HG03066 (cell line): ENCODE measurements around the gene MBD3L3.
"Not testable (repeated sequence)": the region's sequence is repeated elsewhere in the genome, so short reads cannot be mapped to it uniquely, and the experiment has no call there.

Experiments
- ATAC-seq: cut with Tn5 transposase; IDR thresholded peaks from one replicate; pipeline ENCODE4 v1.9.1; 2021; ENCODE audit warnings: low read depth; ENCODE audit not compliant: unreplicated experiment

MBD3L3 gene

DNA sequence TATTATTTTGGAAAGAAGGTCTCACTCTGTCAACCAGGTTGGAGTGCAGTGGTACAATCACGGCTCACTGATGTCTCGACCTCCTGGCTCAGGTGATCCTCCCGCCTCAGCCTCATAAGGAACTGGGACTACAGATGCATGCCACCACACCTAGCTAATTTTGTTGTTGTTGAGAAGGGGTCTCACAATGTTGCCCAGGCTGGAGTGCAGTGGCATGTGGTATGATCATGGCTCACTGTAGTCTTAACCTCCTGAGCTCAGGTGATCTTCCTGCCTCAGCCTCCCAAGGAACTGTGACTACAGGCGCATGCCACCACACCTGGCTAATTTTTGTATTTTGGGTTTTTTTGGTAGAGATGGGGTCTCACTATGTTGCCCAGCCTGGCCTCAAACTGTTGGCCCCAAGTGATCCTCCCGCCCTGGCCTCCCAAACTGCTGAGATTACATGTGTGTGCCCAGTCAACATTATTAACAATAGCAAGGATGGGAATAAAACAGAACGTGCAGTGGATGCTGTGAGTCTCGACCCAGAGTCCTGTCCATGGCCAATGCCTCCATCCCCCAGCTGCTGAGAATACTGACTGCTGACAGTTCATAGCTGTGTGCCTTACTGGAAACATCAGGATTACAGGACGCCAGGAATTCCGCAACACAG lies 5.4 kb upstream of the MBD3L3 start:
- ATAC-seq: no peak

DNA sequence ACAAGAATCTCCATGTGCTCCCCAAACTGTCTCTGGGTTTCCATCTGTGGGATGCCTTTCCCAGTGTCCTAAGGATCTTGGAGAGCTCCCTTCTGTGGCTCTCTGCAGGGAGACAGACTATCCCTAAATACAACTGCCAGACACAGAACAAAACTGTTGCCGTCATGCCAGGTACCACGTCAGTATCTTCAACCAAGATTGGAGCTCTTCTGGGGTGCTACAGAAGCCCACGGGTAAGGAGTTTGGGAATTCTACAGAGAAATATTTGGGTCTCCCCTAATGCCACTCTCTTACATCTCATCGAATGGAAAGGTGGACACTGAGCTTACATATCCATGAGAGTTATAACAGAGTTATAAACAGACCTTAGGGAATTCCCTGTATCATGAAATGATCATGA lies 4.9 kb upstream of the MBD3L3 start:
- ATAC-seq: no peak

DNA sequence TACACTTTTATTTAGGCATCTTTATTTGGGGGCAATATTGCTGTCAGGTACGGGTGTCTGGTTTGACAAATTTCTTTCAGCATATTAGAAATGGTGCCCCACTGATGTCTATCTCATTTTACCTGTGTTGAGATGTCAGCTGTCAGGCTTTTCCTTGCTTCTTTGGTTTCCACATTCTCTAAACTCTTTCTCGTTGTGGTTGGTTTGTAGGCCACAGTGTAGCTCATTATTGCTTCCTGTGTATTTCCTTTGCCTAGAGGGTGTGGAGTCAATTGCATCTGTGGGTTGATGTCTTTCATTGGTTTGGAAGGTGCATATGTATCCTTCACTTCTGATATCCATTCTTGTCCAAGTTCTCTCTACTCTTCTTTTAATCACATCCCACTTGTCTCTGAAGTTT lies 1.5 kb upstream of the MBD3L3 start:
- ATAC-seq: not testable (repeated sequence)

DNA sequence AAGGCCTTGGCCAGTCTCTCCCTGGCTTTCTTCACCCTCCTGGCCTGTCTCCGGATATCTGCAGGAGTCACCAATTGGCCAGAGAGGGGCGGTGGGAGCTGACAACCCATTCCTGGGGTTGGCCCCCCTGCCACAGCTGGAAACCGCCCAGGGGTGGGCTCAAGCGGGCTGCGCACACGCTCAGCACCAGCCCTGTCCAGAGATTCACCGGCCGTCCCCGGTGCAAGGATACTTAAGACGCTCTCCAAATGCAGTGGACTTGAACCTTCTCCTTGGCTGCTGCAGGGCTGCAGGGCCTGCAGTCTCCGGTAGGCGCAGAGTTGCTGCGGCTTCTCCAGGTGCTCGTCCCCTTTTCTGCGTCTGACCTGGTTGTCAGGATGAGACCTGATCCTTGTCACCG lies 2.1 kb downstream of the MBD3L3 start:
- ATAC-seq: not testable (repeated sequence)

DNA sequence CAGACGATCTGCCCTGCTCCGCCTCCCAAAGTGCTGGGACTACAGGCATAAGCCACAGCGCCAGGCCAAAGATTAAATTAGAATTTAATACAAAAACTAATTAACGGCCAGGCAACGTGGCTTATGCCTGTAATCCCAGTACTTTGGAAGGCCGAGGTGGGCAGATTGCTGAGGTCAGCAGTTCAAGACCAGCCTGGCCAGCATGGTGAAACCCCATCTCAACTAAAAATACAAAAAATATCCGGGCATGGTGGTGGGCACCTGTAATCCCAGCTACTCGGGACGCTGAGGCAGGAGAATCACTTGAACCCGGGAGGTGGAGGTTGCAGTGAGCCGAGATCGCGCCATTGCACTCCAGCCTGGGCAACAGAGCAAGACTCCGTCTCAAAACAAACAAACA lies 2.8 kb downstream of the MBD3L3 start:
- not testable (repeated sequence) for ATAC-seq

DNA sequence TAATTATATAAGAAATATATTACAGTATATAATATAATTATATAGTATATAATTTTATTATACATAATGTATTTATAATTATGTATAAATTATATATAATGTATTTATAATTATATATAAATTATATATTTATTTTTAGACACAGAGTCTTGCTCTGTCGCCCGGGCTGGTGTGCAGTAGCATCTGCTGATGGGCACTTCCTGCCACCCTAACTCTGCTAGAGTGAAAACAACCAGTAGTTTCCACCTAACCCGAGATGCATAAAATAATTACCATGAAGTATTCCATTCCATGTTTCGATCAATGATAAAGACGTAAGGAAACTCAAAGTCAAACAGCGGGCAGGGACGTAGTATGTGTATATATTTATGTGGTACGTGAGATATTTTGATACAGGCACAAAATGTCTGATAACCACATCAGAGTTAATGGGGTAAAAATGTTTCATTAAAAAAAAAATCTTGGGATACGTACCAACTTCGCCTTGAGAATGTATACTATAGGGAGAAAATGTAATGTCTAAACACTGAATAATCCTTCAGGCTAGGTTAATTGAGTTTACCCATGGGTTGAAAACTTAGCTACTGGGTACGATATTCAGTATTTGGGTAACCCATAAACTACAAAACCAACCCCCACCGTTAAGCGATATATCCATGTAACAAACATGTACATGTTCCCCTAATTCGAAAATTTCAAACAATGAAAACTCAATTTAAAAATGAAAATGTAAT lies 3.7 kb downstream of the MBD3L3 start:
- not testable (repeated sequence) for ATAC-seq

DNA sequence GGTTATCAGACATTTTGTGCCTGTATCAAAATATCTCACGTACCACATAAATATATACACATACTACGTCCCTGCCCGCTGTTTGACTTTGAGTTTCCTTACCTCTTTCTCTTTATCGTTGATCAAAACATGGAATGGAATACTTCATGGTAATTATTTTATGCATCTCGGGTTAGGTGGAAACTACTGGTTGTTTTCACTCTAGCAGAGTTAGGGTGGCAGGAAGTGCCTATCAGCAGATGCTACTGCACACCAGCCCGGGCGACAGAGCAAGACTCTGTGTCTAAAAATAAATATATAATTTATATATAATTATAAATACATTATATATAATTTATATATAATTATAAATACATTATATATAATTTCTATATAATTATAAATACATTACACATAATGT lies 5.6 kb downstream of the MBD3L3 start:
- ATAC-seq: not testable (repeated sequence)

DNA sequence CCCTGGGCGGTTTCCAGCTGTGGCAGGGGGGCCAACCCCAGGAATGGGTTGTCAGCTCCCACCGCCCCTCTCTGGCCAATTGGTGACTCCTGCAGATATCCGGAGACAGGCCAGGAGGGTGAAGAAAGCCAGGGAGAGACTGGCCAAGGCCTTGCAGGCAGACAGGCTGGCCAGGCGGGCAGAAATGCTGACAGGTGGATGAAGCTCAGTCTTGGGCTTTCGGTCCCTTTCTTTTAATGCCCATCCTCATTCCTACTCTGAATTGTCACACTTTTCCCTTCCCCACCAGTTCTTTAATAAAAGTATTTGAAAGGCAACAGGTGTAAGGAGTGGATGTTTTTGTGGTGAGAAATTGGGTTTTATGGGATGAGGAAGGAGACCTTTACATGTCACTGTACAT lies 7.1 kb downstream of the MBD3L3 start:
- ATAC-seq: not testable (repeated sequence)

DNA sequence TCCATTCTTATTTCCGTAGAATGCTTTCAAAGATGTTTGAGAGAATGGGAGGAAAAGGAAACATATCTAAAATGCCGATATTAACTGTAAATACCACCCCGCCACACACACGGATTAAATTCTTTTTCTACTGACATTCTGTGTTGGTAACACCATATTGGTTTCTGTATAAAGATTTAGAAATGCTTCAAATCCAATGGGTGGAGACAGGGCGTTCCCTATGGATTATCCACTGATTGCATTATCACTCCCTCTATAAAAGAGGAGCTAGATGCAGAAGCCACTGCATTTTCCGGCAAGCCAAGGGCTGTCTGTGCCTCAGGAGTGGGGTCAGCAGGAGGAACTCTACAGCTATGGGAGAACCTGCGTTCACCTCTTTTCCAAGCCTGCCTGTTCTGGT lies 9.5 kb downstream of the MBD3L3 start, which contains the start of gene MBD3L2:
MBD3L2 (plus strand) TSS at position 301 of the 400 bp plus-strand sequence; CDS start at position 354, 53 bp downstream.
- ATAC-seq: not testable (repeated sequence)

DNA sequence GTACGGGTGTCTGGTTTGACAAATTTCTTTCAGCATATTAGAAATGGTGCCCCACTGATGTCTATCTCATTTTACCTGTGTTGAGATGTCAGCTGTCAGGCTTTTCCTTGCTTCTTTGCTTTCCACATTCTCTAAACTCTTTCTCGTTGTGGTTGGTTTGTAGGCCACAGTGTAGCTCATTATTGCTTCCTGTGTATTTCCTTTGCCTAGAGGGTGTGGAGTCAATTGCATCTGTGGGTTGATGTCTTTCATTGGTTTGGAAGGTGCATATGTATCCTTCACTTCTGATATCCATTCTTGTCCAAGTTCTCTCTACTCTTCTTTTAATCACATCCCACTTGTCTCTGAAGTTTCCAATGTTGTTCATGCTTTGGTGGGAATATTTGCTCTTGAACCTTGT lies 16.9 kb downstream of the MBD3L3 start:
- not testable (repeated sequence) for ATAC-seq

DNA sequence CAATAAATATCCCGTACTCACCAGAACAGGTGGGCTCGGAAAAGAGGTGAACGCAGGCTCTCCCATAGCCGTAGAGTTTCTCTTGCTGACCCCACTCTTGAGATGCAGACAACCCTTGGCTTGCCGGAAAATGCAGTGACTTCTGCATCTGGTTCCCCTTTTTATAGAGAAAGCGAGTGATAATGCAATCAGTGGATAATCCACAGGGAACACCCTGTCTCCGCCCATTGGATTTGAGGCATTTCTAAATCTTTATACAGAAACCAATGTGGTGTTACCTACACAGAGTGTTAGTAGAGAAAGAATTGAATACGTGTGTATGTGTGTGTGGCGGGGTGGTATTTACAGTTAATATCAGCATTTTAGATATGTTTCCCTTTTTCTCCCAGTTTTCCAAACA lies 18.4 kb downstream of the MBD3L3 start, which contains the start of gene MBD3L4:
MBD3L4 (minus strand) TSS at position 101 of the 400 bp plus-strand sequence; CDS start at position 66, 35 bp downstream.
- not testable (repeated sequence) for ATAC-seq

DNA sequence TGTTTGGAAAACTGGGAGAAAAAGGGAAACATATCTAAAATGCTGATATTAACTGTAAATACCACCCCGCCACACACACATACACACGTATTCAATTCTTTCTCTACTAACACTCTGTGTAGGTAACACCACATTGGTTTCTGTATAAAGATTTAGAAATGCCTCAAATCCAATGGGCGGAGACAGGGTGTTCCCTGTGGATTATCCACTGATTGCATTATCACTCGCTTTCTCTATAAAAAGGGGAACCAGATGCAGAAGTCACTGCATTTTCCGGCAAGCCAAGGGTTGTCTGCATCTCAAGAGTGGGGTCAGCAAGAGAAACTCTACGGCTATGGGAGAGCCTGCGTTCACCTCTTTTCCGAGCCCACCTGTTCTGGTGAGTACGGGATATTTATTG lies 28.2 kb downstream of the MBD3L3 start, which contains the start of gene MBD3L5:
MBD3L5 (plus strand) TSS at position 301 of the 400 bp plus-strand sequence; CDS start at position 335, 34 bp downstream.
- not testable (repeated sequence) for ATAC-seq

DNA sequence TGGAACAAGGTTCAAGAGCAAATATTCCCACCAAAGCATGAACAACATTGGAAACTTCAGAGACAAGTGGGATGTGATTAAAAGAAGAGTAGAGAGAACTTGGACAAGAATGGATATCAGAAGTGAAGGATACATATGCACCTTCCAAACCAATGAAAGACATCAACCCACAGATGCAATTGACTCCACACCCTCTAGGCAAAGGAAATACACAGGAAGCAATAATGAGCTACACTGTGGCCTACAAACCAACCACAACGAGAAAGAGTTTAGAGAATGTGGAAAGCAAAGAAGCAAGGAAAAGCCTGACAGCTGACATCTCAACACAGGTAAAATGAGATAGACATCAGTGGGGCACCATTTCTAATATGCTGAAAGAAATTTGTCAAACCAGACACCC lies 29.7 kb downstream of the MBD3L3 start:
- not testable (repeated sequence) for ATAC-seq

DNA sequence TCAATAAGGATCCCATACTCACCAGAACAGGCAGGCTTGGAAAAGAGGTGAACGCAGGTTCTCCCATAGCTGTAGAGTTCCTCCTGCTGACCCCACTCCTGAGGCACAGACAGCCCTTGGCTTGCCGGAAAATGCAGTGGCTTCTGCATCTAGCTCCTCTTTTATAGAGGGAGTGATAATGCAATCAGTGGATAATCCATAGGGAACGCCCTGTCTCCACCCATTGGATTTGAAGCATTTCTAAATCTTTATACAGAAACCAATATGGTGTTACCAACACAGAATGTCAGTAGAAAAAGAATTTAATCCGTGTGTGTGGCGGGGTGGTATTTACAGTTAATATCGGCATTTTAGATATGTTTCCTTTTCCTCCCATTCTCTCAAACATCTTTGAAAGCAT lies 37.1 kb downstream of the MBD3L3 start, which contains the start of gene MBD3L2B:
MBD3L2B (minus strand) TSS at position 101 of the 400 bp plus-strand sequence; CDS start at position 67, 34 bp downstream.
- not testable (repeated sequence) for ATAC-seq

DNA sequence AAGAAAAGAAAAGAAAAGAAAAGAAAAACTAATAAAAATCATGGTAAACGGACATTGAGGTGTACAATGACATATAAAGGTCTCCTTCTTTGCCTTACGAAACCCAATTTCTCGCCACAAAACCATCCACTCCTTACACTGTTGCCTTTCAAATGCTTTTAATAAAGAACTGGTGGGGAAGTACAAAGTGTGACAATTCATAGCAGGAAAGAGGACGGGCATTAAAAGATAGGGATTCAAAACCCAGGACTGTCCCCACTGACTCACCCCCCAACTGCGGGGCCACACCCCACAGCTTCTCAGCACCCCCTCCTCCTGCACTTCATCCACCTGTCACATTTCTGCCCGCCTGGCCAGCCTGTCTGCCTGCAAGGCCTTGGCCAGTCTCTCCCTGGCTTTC lies 39.6 kb downstream of the MBD3L3 start:
- ATAC-seq: no peak

DNA sequence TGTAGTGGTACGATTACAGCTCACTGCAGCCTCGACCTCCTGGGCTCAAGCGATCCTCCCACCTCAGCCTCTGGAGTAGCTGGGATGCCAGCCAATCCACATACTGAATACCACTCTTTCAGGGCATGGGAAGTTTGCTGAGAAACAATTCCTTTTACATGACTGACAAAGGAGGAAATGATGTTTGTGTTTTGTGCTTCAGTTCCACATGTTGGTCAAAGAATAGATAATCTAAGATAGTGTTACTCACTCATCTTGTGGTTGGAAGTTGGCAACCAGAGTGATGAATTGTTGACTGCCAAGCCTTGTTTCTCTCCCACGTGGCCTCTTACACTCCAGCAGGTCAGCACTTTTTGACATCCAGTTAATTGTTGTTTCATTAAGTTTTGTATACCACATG lies 44.8 kb downstream of the MBD3L3 start:
- ATAC-seq: no peak

DNA sequence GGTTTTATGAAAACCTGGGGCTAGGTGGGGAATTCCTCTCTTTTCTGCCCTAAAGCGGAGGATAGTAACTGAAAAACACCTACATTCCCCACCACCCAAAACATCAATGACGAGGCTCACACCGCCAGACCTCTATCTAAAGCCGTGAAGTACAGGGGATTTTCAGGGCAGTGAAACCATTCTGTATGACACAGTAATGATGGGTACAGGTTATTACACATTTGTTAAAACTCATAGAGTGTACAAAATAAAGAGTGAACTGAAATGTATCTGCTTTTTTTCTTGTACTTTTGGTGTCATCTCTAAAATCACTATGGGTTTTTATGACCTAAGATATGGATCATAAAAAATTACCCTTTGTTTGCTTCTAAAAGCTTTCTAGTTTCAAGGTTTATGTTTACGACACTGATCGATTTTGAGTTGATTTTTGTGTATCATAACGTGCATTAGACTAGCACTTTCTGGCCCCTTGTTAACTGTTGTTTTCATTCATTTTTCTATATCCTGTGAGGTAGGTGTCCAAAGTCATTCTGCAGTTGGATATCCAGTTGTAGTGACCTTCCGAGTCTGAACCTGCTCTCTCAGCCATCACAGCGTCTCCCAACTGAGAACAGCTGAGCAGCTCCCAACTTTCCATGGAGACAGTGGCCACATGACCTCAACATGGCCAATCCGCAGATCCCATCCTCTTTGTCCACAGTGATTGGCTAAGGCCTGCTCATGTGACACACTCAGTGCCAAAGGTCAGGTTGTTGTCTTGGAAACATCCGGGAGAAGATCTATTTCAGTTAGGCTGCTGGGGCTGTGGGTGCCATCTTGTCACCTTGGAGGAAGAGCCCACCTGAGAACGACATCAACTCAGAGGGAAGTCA lies 47.5 kb downstream of the MBD3L3 start:
- no peak for ATAC-seq

DNA sequence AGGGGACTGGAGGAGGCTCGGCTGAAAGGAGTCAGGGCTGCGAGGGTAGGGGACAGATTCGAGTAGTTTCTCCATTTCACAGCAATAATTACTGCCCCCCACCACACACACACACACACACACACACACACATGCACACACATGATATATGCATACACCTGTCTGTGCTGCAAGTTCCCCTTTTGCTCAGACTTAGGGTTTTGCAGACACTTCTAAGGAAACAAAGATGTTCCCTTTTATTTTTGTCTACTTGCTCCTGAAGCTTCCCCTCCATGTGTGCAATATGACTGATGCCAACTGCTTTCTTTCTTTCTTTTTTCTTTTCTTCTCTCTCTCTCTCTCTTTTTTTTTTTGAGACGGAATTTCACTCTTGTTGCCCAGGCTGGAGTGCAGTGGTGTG lies 50.6 kb downstream of the MBD3L3 start:
- ATAC-seq: no peak
